ENCODE data around the gene CAPN5. TPM values are rescaled to one million over a fixed set of nuclear protein-coding genes. Genes with fewer than 3 reads are reported as not detected.

Gene CAPN5
- total and polyA plus RNA-seq, 4 donors: 6.5 to 25.8 (median 18.2) TPM

GRCh38 chr11:77058900-77059299 lies 7.9 kb upstream of the CAPN5 start:
- peaks cover 7 to 33% (median 18%) of the 10 kb centered on the region in 4 donors for H3K4me1 ChIP-seq (ENCODE audit: control insufficient read depth in 4 of 4, insufficient read depth in 4 of 4, low read length in 3 of 4)
- WGBS: 86% methylated on average over 2 of the region's 2 CpGs
- peaks cover 0 to 8% (median under 1%) of the 10 kb centered on the region in 4 donors for H3K9me3 ChIP-seq (ENCODE audit: control insufficient read depth in 4 of 4, low read length in 3 of 4)
- H3K27ac ChIP-seq (ENCODE audit: low read depth in 1 of 2, low read length in 2 of 2): no peak overlapping the region
- no peak for DNase-seq (ENCODE audit: low spot score)
- no peaks in the 10 kb centered on the region for H3K36me3 ChIP-seq (ENCODE audit: control insufficient read depth in 4 of 4, insufficient read depth in 3 of 4, low read depth in 1 of 4, low read length in 3 of 4)
- no peak for TF ChIP-seq EGR1 (IDR thresholded peaks at IDR 0.05; ENCODE audit: low read depth in 2 of 2)
- no peak for TF ChIP-seq ATF3 (IDR thresholded peaks at IDR 0.05)
- no peak for TF ChIP-seq SP1 (IDR thresholded peaks at IDR 0.05)
- no peak for TF ChIP-seq HNF4G (IDR thresholded peaks at IDR 0.05)
- no peak for TF ChIP-seq JUND (IDR thresholded peaks at IDR 0.05)
- TF ChIP-seq, protein P1, sequence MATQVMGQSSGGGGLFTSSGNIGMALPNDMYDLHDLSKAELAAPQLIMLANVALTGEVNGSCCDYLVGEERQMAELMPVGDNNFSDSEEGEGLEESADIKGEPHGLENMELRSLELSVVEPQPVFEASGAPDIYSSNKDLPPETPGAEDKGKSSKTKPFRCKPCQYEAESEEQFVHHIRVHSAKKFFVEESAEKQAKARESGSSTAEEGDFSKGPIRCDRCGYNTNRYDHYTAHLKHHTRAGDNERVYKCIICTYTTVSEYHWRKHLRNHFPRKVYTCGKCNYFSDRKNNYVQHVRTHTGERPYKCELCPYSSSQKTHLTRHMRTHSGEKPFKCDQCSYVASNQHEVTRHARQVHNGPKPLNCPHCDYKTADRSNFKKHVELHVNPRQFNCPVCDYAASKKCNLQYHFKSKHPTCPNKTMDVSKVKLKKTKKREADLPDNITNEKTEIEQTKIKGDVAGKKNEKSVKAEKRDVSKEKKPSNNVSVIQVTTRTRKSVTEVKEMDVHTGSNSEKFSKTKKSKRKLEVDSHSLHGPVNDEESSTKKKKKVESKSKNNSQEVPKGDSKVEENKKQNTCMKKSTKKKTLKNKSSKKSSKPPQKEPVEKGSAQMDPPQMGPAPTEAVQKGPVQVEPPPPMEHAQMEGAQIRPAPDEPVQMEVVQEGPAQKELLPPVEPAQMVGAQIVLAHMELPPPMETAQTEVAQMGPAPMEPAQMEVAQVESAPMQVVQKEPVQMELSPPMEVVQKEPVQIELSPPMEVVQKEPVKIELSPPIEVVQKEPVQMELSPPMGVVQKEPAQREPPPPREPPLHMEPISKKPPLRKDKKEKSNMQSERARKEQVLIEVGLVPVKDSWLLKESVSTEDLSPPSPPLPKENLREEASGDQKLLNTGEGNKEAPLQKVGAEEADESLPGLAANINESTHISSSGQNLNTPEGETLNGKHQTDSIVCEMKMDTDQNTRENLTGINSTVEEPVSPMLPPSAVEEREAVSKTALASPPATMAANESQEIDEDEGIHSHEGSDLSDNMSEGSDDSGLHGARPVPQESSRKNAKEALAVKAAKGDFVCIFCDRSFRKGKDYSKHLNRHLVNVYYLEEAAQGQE (IDR thresholded peaks at IDR 0.05): no peak
- TF ChIP-seq TAF1 (conservative IDR thresholded peaks at IDR 0.05): no peak
- no peak for TF ChIP-seq RXRA (IDR thresholded peaks at IDR 0.05)
- no peak for TF ChIP-seq RAD21 (IDR thresholded peaks at IDR 0.05)
- no peak for TF ChIP-seq YY1 (IDR thresholded peaks at IDR 0.05)
- TF ChIP-seq FOXA2 (IDR thresholded peaks at IDR 0.05): no peak
- no peak for TF ChIP-seq FOXA1 (IDR thresholded peaks at IDR 0.05)
- no peak for TF ChIP-seq ZBTB33 (IDR thresholded peaks at IDR 0.05)
- no peak for TF ChIP-seq HNF4A (conservative IDR thresholded peaks at IDR 0.05)
- no peak for TF ChIP-seq NR2F2 (IDR thresholded peaks at IDR 0.05)
- TF ChIP-seq, protein P2, sequence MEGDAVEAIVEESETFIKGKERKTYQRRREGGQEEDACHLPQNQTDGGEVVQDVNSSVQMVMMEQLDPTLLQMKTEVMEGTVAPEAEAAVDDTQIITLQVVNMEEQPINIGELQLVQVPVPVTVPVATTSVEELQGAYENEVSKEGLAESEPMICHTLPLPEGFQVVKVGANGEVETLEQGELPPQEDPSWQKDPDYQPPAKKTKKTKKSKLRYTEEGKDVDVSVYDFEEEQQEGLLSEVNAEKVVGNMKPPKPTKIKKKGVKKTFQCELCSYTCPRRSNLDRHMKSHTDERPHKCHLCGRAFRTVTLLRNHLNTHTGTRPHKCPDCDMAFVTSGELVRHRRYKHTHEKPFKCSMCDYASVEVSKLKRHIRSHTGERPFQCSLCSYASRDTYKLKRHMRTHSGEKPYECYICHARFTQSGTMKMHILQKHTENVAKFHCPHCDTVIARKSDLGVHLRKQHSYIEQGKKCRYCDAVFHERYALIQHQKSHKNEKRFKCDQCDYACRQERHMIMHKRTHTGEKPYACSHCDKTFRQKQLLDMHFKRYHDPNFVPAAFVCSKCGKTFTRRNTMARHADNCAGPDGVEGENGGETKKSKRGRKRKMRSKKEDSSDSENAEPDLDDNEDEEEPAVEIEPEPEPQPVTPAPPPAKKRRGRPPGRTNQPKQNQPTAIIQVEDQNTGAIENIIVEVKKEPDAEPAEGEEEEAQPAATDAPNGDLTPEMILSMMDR (IDR thresholded peaks at IDR 0.05; ENCODE audit: low read depth, low read length, missing input control): no peak
- TF ChIP-seq GABPA (IDR thresholded peaks at IDR 0.05 in 1 of 2, conservative IDR thresholded peaks at IDR 0.05 in 1 of 2): no peak
- H3K27me3 ChIP-seq (ENCODE audit: control insufficient read depth in 4 of 4, insufficient read depth in 4 of 4, low read length in 3 of 4): no peaks in the 10 kb centered on the region
- no peak overlapping the region for H3K4me3 ChIP-seq (ENCODE audit: low read depth in 1 of 3, low read length in 3 of 3)
- H3K9ac ChIP-seq (ENCODE audit: low read depth in 1 of 2, low read length in 2 of 2): no peak overlapping the region

GRCh38 chr11:77059806-77060205 lies 7.0 kb upstream of the CAPN5 start:
- DNase-seq (ENCODE audit: low spot score): no peak
- Histone ChIP-seq H3K4me3 (ENCODE audit: low read depth in 1 of 3, low read length in 3 of 3) (no peak overlapping the region), H3K27me3 (ENCODE audit: control insufficient read depth in 4 of 4, insufficient read depth in 4 of 4, low read length in 3 of 4) (no peaks in the 10 kb centered on the region), H3K27ac (ENCODE audit: low read depth in 1 of 2, low read length in 2 of 2) (no peak overlapping the region), H3K9ac (ENCODE audit: low read depth in 1 of 2, low read length in 2 of 2) (no peak overlapping the region), H3K36me3 (ENCODE audit: control insufficient read depth in 4 of 4, insufficient read depth in 3 of 4, low read depth in 1 of 4, low read length in 3 of 4) (no peaks in the 10 kb centered on the region), H3K4me1 (ENCODE audit: control insufficient read depth in 4 of 4, insufficient read depth in 4 of 4, low read length in 3 of 4) (peaks cover 10 to 41% (median 26%) of the 10 kb centered on the region in 4 donors), H3K9me3 (ENCODE audit: control insufficient read depth in 4 of 4, low read length in 3 of 4) (peaks cover 0 to 8% (median under 1%) of the 10 kb centered on the region in 4 donors)
- 95% methylated on average over 5 of the region's 5 CpGs for WGBS
- TF ChIP-seq EGR1 (IDR thresholded peaks at IDR 0.05; ENCODE audit: low read depth in 2 of 2): no peak
- no peak for TF ChIP-seq HNF4G (IDR thresholded peaks at IDR 0.05)

Data from liver (tissue), 9 donors.